Fibroblast of mammary gland (primary cell): ENCODE results near the gene CKAP2L.

ENCODE experiments used
- DNase-seq: peaks from one replicate; pipeline ENCODE4 v3.0.0-alpha.2; 2010; ENCODE audit warnings: low read depth
- H3K4me3 ChIP-seq: 2 replicates; pipeline ENCODE4 v1.5.1; 2011; ENCODE audit warnings: low read depth, mild to moderate bottlenecking, low read length, moderate library complexity; ENCODE audit not compliant: control insufficient read depth
- CTCF ChIP-seq: conservative IDR thresholded peaks from 2 replicates; pipeline ENCODE4 v1.5.1; 2011; ENCODE audit warnings: low read depth, low read length, inconsistent platforms; ENCODE audit not compliant: control insufficient read depth, insufficient read depth

Gene CKAP2L

GRCh38 chr2:112764071-112765044, at the start of gene CKAP2L:
Gene CKAP2L, minus strand, starts transcription at chr2:112764609. Its CDS starts 11 bp downstream, at chr2:112764598.
- H3K4me3 ChIP-seq: peak within 1 kb of the TSS; percentile 91
- peak; percentile 98 for DNase-seq

DNA sequence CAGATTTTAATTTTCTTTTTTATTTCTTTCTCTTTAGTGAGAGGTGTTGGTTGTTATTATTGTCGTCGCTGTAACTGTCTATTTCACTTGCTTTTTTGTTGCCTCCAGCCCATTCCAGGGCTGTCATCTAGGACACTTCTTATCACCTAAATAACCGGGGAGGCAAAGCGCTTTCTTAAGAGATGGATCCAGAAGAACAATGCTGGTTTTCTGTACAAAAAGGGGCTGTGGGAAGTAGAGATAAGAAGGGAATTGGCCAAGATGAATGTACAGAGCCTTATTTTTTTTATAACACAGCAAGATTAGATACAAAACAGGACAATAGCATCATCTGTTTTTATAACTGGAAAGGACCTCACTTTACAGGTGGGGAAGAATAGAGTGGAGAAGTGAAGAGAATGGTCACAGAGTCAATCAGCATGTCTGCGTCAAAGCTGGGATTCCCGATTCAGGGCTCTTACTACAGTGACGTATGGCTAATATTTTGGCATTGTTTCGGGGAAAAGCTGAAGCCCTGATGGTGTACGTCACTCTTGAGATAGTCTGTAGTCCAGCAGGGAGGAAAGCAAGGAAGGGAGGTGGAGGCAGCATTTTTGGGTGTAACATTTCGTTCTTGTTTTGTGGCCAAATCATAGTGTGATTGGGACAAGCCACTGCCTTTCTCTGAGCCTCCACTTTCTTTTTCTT, 49.0 kb upstream of the CKAP2L start:
- no peak for DNase-seq
- no peak overlapping the region for H3K4me3 ChIP-seq
- TF ChIP-seq CTCF: no peak

More at GRCh38 chr2:112764071-112765044, at the start of gene CKAP2L:
- TF ChIP-seq CTCF: no peak

GRCh38 chr2:112812318-112813267, 48.2 kb upstream of the CKAP2L start:
- no peak overlapping the region for H3K4me3 ChIP-seq
- no peak for TF ChIP-seq CTCF
- DNase-seq: peak; percentile 93

- no peak for TF ChIP-seq CTCF
- no peak overlapping the region for H3K4me3 ChIP-seq
- peak; percentile 82 for DNase-seq
Measured at GRCh38 chr2:112811841-112812306, 47.5 kb upstream of the CKAP2L start.

DNA sequence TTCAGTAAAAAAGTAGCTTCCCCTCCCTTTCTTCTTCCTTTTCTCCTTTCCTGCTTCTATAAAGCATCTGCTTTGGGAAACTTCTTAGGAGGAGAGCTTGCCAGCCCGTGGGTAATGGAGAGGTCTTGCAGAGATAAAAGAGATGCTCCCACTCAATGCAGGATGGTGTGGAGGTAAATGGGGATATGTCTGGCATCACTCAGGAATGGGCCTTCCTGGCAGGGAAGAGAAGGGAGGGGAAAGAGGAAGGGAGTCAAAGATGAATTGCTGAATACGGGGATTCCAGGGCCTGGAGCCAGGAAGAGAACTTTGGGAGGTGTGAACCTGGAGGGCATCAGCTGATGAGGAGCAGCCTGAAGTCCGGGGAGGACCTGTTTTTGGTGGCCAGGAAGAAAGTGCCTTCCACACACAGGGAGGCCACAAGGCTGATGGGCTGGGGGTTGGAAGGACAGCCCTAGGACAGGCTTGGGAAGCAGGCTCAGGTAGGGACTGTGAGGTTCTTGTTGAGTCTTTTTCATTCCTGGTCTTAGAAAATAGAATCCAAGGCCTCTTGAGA, 46.9 kb upstream of the CKAP2L start:
- no peak for TF ChIP-seq CTCF
- no peak overlapping the region for H3K4me3 ChIP-seq

More for the DNA sequence above, 46.9 kb upstream of the CKAP2L start:
- DNase-seq: no peak
